H1 (cell line): Measurements from ENCODE around the gene TMEM225B. TPM values are rescaled to one million over a fixed set of nuclear protein-coding genes. Genes with fewer than 3 reads are reported as not detected.

Source experiments
- CHD7 ChIP-seq: fragments of 300-600 bp; sonication (generic); IDR thresholded peaks from 2 replicates; pipeline ENCODE4 v1.7.1; 2012; ENCODE audit warnings: low read length, moderate library complexity, mild to moderate bottlenecking, inconsistent platforms; ENCODE audit not compliant: insufficient replicate concordance
- CREB1 ChIP-seq: IDR thresholded peaks from 2 replicates; pipeline ENCODE4 v1.6.1; 2012; ENCODE audit warnings: inconsistent platforms
- GABPA ChIP-seq: IDR thresholded peaks from 2 replicates; pipeline ENCODE4 v1.6.1; 2011; ENCODE audit warnings: mild to moderate bottlenecking, low read length, moderate library complexity, borderline replicate concordance; ENCODE audit not compliant: insufficient read depth
- KDM5A ChIP-seq: fragments of 200-600 bp; IDR thresholded peaks from 2 replicates; pipeline ENCODE4 v1.7.1; 2012; ENCODE audit warnings: mild to moderate bottlenecking, low read length, inconsistent platforms, mixed read lengths
- POU5F1 ChIP-seq: IDR thresholded peaks from 2 replicates; pipeline ENCODE4 v1.6.1; 2011; ENCODE audit warnings: low read depth, mild to moderate bottlenecking, low read length, moderate library complexity
- SAP30 ChIP-seq: fragments of 300-600 bp; sonication (generic); IDR thresholded peaks from 2 replicates; pipeline ENCODE4 v1.7.1; 2012; ENCODE audit warnings: low read length, moderate library complexity, mild to moderate bottlenecking, inconsistent platforms; ENCODE audit not compliant: insufficient read depth, insufficient replicate concordance
- SIN3A ChIP-seq, 2 experiments: IDR thresholded peaks in 1 of 2; conservative IDR thresholded peaks in 1 of 2; 2 replicates each; pipeline ENCODE4 v1.6.1; 2011 to 2012; ENCODE audit warnings: low read length in 2 of 2, improper control_type of control experiment in 1 of 2, low read depth in 1 of 2, mild to moderate bottlenecking in 1 of 2
- TAF7 ChIP-seq: optimal IDR thresholded peaks from 2 replicates; pipeline ENCODE3; 2011; ENCODE audit warnings: low read depth, mild to moderate bottlenecking, inconsistent platforms, low read length, moderate library complexity, borderline replicate concordance
- ZNF274 ChIP-seq: IDR thresholded peaks from 2 replicates; pipeline ENCODE4 v1.7.0; 2012; ENCODE audit warnings: low read length, borderline replicate concordance; ENCODE audit errors: extremely low read depth
- polyA plus RNA-seq, 7 experiments: library from polyadenylated mRNA; depleted of rRNA in 3 of 7; stranded (reverse) in 5 of 7; unstranded in 2 of 7; fragments of >200 nt in 5 of 7; fragments of 200-250 nt in 2 of 7; gene quantifications; 1 replicate in 5 of 7; 2 replicates in 1 of 7; 4 replicates in 1 of 7; pipeline versions ENCODE4 v1.2.1 to v1.2.3, GENCODE V29; 2011 to 2013; ENCODE audit warnings: missing spikeins in 2 of 7, mixed read lengths in 2 of 7
- total RNA-seq: library from RNA; stranded (reverse); fragmentation: NEBNext Ultra II Directional; extraction: Animal tissue kit (Norgen Biotek cat#: 25700); gene quantifications from 2 replicates; pipeline ENCODE4 v1.2.1, GENCODE V29; 2021

The TMEM225B gene
- total and polyA plus RNA-seq, 2 of the 8 experiments (the other 6 are each of a cell fraction or from before 2014, with no cell fraction given), result 0.68 TPM; not detected in 1

GRCh38 chr7:99653754-99654153 lies 55.7 kb downstream of the TMEM225B start (continued):
- TF ChIP-seq CHD7 (no peak), KDM5A (no peak), TAF7 (no peak), CREB1 (no peak), ZNF274 (no peak), SIN3A (conservative IDR thresholded peaks at IDR 0.05 in 1 of 2, IDR thresholded peaks at IDR 0.05 in 1 of 2; ENCODE audit: low read depth in 1 of 2, low read length in 2 of 2) (no peak), POU5F1 (no peak), GABPA (no peak), SAP30 (no peak)
